Mucosa of descending colon (tissue), 3 donors: Measurements from ENCODE around the gene MRPL12. TPM values are rescaled to one million over a fixed set of nuclear protein-coding genes. Genes with fewer than 3 reads are reported as not detected.
"Not testable (repeated sequence)": the region's sequence is repeated elsewhere in the genome, so short reads cannot be mapped to it uniquely, and the experiment has no call there.

Experiments
- ATAC-seq: fragments of 200-7000 bp; cut with Tn5 transposase; one replicate; pipeline ENCODE4 v1.9.1; 2020; ENCODE audit warnings: mild to moderate bottlenecking, moderate library complexity
- DNase-seq, 3 donors: peaks; one replicate each; pipeline ENCODE4 v3.0.0-alpha.2; 2020
- H3K36me3 ChIP-seq: fragments of 200-600 bp; one replicate; pipeline ENCODE4 v1.8.0; 2021; ENCODE audit warnings: low read depth, mild to moderate bottlenecking
- H3K4me1 ChIP-seq: fragments of 200-600 bp; one replicate; pipeline ENCODE4 v1.8.0; 2021; ENCODE audit warnings: low read depth, mild to moderate bottlenecking
- H3K4me3 ChIP-seq: fragments of 200-600 bp; one replicate; pipeline ENCODE4 v1.8.0; 2021; ENCODE audit warnings: mild to moderate bottlenecking
- H3K9me3 ChIP-seq: fragments of 200-600 bp; one replicate; pipeline ENCODE4 v1.8.0; 2021; ENCODE audit warnings: mild to moderate bottlenecking
- CTCF ChIP-seq: fragments of 200-600 bp; IDR thresholded peaks from one replicate; pipeline ENCODE4 v1.8.0; 2022; ENCODE audit warnings: antibody characterized with exemption, mild to moderate bottlenecking
- intact Hi-C, 2 donors: fragments of 100-400 bp; cut with DNase I in 1 of 2; cut with micrococcal nuclease in 1 of 2; formaldehyde crosslinking; loops; one replicate each; pipeline versions ENCODE4 v1.11.0 to v1.11.1; 2022; cut with DNase I, micrococcal nuclease
- total RNA-seq, 3 donors: library from RNA; stranded (reverse); fragmentation: NEBNext Ultra II Directional in 2 of 3; extraction: Animal tissue kit (Norgen Biotek cat#: 25700) in 2 of 3; gene quantifications; one replicate each; pipeline versions ENCODE4 v1.2.1 to v1.2.4, GENCODE V29; 2021 to 2023
- donor health status: DM: no; HTN: no; CAD: no; lungs with moderate emphysema.
- donor health status: DM: no; HTN: no; CAD: no.
- donor health status: DM: no; HTN: yes; CAD: no.

The MRPL12 gene
- total RNA-seq, 3 donors from 2014 or later: 69.0 to 109 (median 108) TPM

DNA sequence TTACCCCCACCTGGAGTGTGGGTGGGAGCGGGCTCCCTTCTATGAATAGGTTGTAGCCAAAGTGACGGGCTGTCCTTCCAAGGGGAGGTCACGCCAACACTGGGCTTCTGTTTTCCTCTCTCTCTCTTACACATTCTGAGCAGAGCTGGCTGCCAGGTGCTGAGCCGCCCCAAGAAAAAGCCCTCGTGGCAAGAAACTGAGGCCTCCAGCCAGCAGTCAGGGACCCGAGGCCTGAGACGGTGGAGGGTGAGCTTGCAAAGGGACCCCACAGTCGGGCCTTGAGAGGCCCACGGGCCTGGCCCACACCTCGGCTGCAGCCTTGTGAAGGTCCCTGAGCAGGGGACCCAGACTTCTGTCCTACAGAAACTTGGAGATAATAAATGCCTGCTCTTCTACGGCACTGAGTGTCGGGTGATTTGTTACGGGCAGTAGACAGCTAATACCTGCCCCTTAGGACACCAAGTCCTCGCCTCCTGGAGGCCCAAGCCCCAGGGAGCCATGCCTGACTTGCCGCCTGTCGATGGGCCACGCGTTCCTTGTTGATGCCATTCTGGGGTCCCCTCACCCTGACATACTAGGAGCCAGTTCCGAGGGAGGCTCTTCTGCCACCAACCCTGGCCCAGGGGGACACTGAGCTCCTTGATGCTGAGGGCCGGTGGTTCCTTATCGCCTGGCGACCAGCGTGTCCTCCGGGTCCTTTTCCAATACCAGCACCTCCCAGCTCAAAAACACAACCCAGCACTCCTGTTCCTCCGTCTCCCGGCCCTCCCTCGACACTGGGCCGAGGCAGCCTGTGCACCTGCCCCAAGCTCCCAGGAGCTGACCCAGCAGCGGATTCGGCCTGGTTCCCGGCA lies 35.0 kb downstream of the MRPL12 start:
- no peak for ATAC-seq
- no peak overlapping the region for H3K4me3 ChIP-seq
- peaks cover 30% of the 10 kb centered on the region for H3K4me1 ChIP-seq
- H3K36me3 ChIP-seq: no peaks in the 10 kb centered on the region
- no peak for TF ChIP-seq CTCF
- no peak for DNase-seq
- no peaks in the 10 kb centered on the region for H3K9me3 ChIP-seq
- intact Hi-C loops: no loop called here

DNA sequence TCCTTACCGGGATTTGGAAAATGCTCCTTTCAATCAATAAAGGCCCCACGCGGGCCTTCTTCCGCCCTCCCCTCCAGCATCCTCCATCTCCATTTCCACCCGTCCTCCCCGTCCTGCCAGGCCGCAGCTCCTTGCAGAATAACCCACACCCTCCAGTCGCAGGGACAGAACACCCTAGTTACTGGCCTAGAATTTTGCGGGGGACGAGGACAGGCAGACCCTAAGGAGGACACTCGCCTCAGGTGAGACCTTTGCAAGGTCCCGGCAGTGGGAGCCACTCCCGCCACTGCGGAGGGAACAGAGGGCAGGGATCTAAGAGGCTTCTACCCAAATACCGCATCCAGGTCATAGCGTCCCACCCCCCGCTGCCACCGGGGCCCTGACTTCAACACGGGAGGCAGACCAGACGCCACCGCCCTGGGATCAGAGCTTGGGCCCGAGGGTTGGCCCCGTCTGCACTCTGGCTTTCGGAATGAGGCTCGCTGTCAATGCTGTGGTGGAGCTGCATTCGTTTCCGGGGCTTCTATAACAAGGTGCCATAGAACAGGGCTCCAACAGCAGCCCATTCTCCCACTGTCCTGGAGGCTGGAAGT lies 35.7 kb downstream of the MRPL12 start:
- no peaks in the 10 kb centered on the region for H3K36me3 ChIP-seq
- ATAC-seq (no peak), DNase-seq (no peak)
- no peak for TF ChIP-seq CTCF
- intact Hi-C loops: no loop called here
- no peaks in the 10 kb centered on the region for H3K9me3 ChIP-seq
- H3K4me1 ChIP-seq: peaks cover 24% of the 10 kb centered on the region
- no peak overlapping the region for H3K4me3 ChIP-seq

- H3K36me3 ChIP-seq, H3K9me3 ChIP-seq, intact Hi-C loops, ATAC-seq, DNase-seq, H3K4me3 ChIP-seq: not testable (repeated sequence)
- H3K4me1 ChIP-seq: peaks cover 17% of the 10 kb centered on the region
Measured at GRCh38 chr17:81739593-81739992, 36.4 kb downstream of the MRPL12 start.

DNA sequence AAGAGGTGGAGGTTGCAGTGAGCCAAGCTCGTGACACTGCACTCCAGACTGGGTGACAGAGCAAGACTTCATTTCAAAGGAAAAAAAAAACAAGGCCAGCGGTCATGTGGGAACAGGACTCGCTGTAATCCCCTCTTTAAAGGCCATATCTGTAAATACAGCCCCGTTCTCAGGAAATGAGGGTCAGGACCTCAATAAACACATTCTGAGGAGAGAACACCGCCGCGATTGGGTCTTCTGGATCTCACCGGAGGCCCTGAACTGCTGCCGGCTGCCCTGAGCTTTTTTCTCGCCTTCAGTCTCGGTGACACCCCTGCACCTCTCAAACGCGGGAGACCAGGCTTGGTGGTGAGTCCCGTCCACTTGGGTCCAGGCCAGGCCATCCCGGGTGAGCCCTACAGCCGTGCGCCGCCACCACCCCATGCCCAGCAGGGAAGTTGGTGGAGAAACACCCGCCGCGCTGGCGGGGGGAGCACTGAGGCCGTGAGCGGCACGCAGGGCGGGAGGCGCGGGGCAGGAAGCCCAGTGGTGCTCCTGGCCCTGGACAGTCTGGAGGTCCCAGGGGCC lies 37.3 kb downstream of the MRPL12 start:
- ATAC-seq: peak; percentile 40
- Histone ChIP-seq H3K4me1 (peaks cover 8% of the 10 kb centered on the region), H3K36me3 (no peaks in the 10 kb centered on the region), H3K9me3 (no peaks in the 10 kb centered on the region), H3K4me3 (no peak overlapping the region)
- intact Hi-C loops: no loop called here
- peak in 1 of 3 donors; percentile 44 for DNase-seq
- TF ChIP-seq CTCF: no peak

- no peaks in the 10 kb centered on the region for H3K36me3 ChIP-seq
- DNase-seq (no peak), ATAC-seq (peak; percentile 23)
- H3K9me3 ChIP-seq: no peaks in the 10 kb centered on the region
- no peak overlapping the region for H3K4me3 ChIP-seq
- TF ChIP-seq CTCF: no peak
- intact Hi-C loops: no loop called here
- H3K4me1 ChIP-seq: peaks cover 5% of the 10 kb centered on the region
Measured at GRCh38 chr17:81741049-81741593, 38.0 kb downstream of the MRPL12 start.
